Adrenal gland (tissue), 12 donors: Measurements from ENCODE around the gene STAT6. TPM values are rescaled to one million over a fixed set of nuclear protein-coding genes. Genes with fewer than 3 reads are reported as not detected.

ENCODE experiments used
- DNase-seq, 7 donors: peaks; one replicate each; pipeline ENCODE4 v3.0.0-alpha.2; 2019 to 2020
- H3K27ac ChIP-seq, 5 donors: fragments of 200-600 bp; sonication (generic) in 4 of 5; 1 replicate in 3 of 5; 2 replicates in 2 of 5; pipeline versions ENCODE4 v1.5.1 to v1.8.0; 2016 to 2020; ENCODE audit warnings: mild to moderate bottlenecking in 1 of 5
- H3K27me3 ChIP-seq: fragments of 200-600 bp; 2 replicates; pipeline ENCODE4 v1.8.0; 2021
- H3K36me3 ChIP-seq, 2 donors: fragments of 200-600 bp; replicated peaks in 1 of 2; 1 replicate in 1 of 2; 2 replicates in 1 of 2; pipeline versions ENCODE4 v1.5.1 to v1.8.0; 2018 to 2022
- H3K4me1 ChIP-seq, 2 donors: fragments of 200-600 bp; replicated peaks in 1 of 2; 1 replicate in 1 of 2; 2 replicates in 1 of 2; pipeline versions ENCODE4 v1.5.1 to v1.8.0; 2018 to 2021
- H3K4me3 ChIP-seq, 4 donors: fragments of 200-600 bp; sonication (generic) in 3 of 4; one replicate each; pipeline ENCODE4 v1.5.1; 2016 to 2018
- H3K9me3 ChIP-seq, 3 donors: fragments of 200-600 bp; sonication (generic) in 1 of 3; replicated peaks in 1 of 3; 1 replicate in 2 of 3; 2 replicates in 1 of 3; pipeline versions ENCODE4 v1.5.1 to v1.8.0; 2016 to 2021
- POLR2A ChIP-seq, 2 donors: fragments of 450-650 bp; IDR thresholded peaks; one replicate each; pipeline ENCODE4 v1.6.1; 2017; ENCODE audit warnings: antibody characterized with exemption in 2 of 2, mild to moderate bottlenecking in 2 of 2, moderate library complexity in 1 of 2
- WGBS, 4 donors: extraction: QIAGEN DNeasy Blood & Tissue Kit in 2 of 4; methylation state at CpG; one replicate each; pipeline versions ENCODE4 v1.1.5 to v1.1.7; 2013 to 2017; 5-methylcytosine and 5-hydroxymethylcytosine counted together
- intact Hi-C, 2 donors: fragments of 100-400 bp; cut with DNase I; formaldehyde crosslinking; loops; one replicate each; pipeline versions ENCODE4 v1.14.1 to v1.15.0; 2022 to 2023
- polyA plus RNA-seq, 3 donors: library from polyadenylated mRNA; stranded (reverse); fragments of 200-250 nt in 2 of 3; fragments of 350-450 nt in 1 of 3; fragmentation: Illumina TruSeq in 1 of 3; extraction: RNeasy Lipid Tissue Mini Kit (QIAGEN cat#74804) in 1 of 3; gene quantifications; one replicate each; pipeline ENCODE4 v1.2.3, GENCODE V29; 2013 to 2014
- total RNA-seq, 9 donors: library from RNA; depleted of rRNA in 4 of 9; stranded (reverse); fragments of >200 nt in 4 of 9; fragments of 120-200 nt in 1 of 9; fragmentation: NEBNext Ultra II Directional in 1 of 9; extraction: Animal tissue kit (Norgen Biotek cat#: 25700) in 1 of 9; gene quantifications; one replicate each; pipeline versions ENCODE4 v1.1.0 to v1.2.4, GENCODE V29; 2013 to 2023
- TF ChIP-seq, protein P1 (sequence below), 6 experiments: fragments of 450-650 bp in 4 of 6; fragments of 200-600 bp in 2 of 6; sonication (generic) in 1 of 6; IDR thresholded peaks; 1 replicate in 5 of 6; 2 replicates in 1 of 6; pipeline versions ENCODE4 v1.5.1 to v1.8.0; 2016 to 2021; ENCODE audit warnings: antibody characterized with exemption in 6 of 6, mild to moderate bottlenecking in 2 of 6, moderate library complexity in 1 of 6
- donor health status: healthy with polysubstance abuse.
- donor health status: Bipolar disorder and iron deficiency.
- donor health status: DM: yes; HTN: yes; CAD: no.
- donor health status: DM: no; HTN: no; CAD: no.
- donor health status: DM: no; HTN: no; CAD: no.
- donor health status: DM: yes; HTN: yes; CAD: no.

Gene STAT6
- total and polyA plus RNA-seq, 12 donors = 71.9 to 321 (median 155) TPM

DNA sequence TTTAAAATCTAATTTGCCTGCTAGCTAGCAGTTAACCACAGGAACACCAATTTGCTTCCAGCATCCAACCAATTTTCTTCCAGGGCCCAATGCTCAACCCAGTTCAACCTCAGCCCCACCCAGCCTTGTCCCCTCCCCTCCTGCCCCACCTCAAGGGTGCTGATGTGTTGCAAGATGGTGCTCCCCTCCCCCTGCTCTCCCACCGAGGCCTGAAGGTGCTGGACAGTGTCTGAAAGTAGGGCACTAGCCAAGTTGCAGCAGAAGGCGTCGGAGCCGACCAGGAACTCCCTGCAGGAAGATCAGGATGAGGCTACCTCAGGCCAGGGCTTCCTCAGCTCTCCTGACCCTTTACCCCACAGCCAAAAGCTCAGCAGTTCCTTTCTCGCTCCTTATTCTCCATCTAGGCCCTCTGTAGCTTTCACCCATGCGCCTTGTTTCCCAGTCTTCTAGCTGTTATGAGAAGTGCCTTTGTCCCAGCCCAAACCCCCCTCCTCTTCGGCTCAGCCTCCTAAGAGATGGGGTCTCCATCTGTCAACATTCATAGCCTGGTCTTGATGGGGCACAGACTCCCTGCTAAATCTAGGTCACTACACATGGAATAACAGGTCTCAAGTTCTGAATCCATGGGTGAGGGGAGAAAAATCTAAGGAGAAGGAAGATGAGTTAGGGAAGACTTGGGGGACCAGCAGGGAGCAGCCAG lies 3.6 kb downstream of the STAT6 start:
- intact Hi-C loops = no loop called here
- 67 to 81% (median 71%) methylated on average over 6 to 7 of the region's 7 CpGs for WGBS, 4 donors
- H3K4me1 ChIP-seq = peaks cover 12 to 34% of the 10 kb centered on the region in 2 donors
- no peaks in the 10 kb centered on the region for H3K27me3 ChIP-seq
- no peaks in the 10 kb centered on the region for H3K9me3 ChIP-seq
- H3K36me3 ChIP-seq = peaks cover 0 to 50% of the 10 kb centered on the region in 2 donors
- TF ChIP-seq, protein P1, sequence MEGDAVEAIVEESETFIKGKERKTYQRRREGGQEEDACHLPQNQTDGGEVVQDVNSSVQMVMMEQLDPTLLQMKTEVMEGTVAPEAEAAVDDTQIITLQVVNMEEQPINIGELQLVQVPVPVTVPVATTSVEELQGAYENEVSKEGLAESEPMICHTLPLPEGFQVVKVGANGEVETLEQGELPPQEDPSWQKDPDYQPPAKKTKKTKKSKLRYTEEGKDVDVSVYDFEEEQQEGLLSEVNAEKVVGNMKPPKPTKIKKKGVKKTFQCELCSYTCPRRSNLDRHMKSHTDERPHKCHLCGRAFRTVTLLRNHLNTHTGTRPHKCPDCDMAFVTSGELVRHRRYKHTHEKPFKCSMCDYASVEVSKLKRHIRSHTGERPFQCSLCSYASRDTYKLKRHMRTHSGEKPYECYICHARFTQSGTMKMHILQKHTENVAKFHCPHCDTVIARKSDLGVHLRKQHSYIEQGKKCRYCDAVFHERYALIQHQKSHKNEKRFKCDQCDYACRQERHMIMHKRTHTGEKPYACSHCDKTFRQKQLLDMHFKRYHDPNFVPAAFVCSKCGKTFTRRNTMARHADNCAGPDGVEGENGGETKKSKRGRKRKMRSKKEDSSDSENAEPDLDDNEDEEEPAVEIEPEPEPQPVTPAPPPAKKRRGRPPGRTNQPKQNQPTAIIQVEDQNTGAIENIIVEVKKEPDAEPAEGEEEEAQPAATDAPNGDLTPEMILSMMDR (IDR thresholded peaks at IDR 0.05) = no peak
- no peak for TF ChIP-seq POLR2A (IDR thresholded peaks at IDR 0.05)
- no peak overlapping the region for H3K27ac ChIP-seq
- no peak overlapping the region for H3K4me3 ChIP-seq
- no peak for DNase-seq

- intact Hi-C loops = no loop called here
- Histone ChIP-seq H3K9me3 (no peaks in the 10 kb centered on the region), H3K36me3 (peaks cover 0 to 50% of the 10 kb centered on the region in 2 donors), H3K4me3 (no peak overlapping the region), H3K27me3 (no peaks in the 10 kb centered on the region), H3K4me1 (peaks cover 12 to 37% of the 10 kb centered on the region in 2 donors), H3K27ac (no peak overlapping the region)
- TF ChIP-seq, protein P1 (IDR thresholded peaks at IDR 0.05) = no peak
- TF ChIP-seq POLR2A (IDR thresholded peaks at IDR 0.05) = no peak
- 72 to 83% (median 78%) methylated on average over 6 to 9 of the region's 9 CpGs for WGBS, 4 donors
- peak in 2 of 7 donors; percentile 6 to 19 for DNase-seq
These were observed 5.0 kb downstream of the STAT6 start for GRCh38 chr12:57106021-57106708.

- Histone ChIP-seq H3K4me3 (no peak overlapping the region), H3K4me1 (peaks cover 12 to 37% of the 10 kb centered on the region in 2 donors), H3K27ac (no peak overlapping the region), H3K27me3 (no peaks in the 10 kb centered on the region), H3K9me3 (no peaks in the 10 kb centered on the region), H3K36me3 (peaks cover 0 to 52% of the 10 kb centered on the region in 2 donors)
- 94 to 100% (median 96%) methylated on average over 2 to 14 of the region's 14 CpGs for WGBS, 4 donors
- DNase-seq = peak in 1 of 7 donors; percentile 19
- no peak for TF ChIP-seq POLR2A (IDR thresholded peaks at IDR 0.05)
- intact Hi-C loops = no loop called here
These were observed 6.0 kb downstream of the STAT6 start for GRCh38 chr12:57105011-57105753.

GRCh38 chr12:57104292-57104910 lies 6.8 kb downstream of the STAT6 start:
- H3K36me3 ChIP-seq = peaks cover 0 to 60% of the 10 kb centered on the region in 2 donors
- H3K27ac ChIP-seq = no peak overlapping the region
- no peak for TF ChIP-seq POLR2A (IDR thresholded peaks at IDR 0.05)
- TF ChIP-seq, protein P1 (IDR thresholded peaks at IDR 0.05) = no peak
- no peaks in the 10 kb centered on the region for H3K9me3 ChIP-seq
- peak in 1 of 7 donors; percentile 22 for DNase-seq
- intact Hi-C loops = no loop called here
- no peak overlapping the region for H3K4me3 ChIP-seq
- H3K4me1 ChIP-seq = peaks cover 4 to 30% of the 10 kb centered on the region in 2 donors
- WGBS, 4 donors = 90 to 97% (median 94%) methylated on average over 11 to 12 of the region's 12 CpGs
- H3K27me3 ChIP-seq = no peaks in the 10 kb centered on the region
